ENCODE data around the gene RAB32.
"Not testable (repeated sequence)": the region's sequence is repeated elsewhere in the genome, so short reads cannot be mapped to it uniquely, and the experiment has no call there.

The RAB32 gene

DNA sequence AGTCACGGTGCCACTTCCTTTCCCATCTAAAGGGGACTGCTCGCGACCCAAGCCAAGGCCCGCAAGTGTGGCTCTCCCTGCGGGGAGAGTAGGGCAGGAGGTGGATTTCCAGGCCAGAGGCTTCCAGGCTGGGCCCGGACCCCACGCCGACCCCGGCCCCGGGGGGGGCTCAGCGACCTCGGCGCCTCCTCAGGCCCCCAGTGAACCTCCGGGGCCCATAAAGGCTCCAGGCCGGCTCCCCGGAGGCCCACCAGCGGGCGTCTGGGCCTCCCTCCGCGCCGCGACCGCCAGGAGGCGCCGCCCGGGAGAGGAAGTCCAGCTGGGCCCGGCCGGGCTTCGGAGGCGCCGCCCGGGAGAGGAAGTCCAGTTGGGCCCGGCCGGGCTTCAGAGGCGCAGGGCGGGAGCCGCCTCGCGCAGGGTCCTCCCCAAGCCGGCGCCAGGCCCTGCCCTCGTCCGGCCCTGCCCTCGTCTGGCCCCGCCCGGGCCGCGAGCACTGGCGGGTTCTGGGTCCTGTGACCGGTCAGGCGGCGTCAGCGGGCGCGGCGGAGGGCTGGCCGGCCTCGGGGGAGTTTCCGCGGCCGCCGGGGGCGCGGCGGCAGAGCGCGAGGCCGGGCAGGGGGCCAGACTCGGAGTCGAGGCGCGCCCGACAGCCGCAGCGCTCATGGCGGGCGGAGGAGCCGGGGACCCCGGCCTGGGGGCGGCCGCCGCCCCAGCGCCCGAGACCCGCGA is at the start of gene RAB32:
TSS of gene RAB32 (plus strand) at position 623 of the 729 bp plus-strand sequence. CDS start at position 662, 39 bp downstream.
- peak in 2 of 3 experiments; percentile 54 to 55 for DNase-seq

DNA sequence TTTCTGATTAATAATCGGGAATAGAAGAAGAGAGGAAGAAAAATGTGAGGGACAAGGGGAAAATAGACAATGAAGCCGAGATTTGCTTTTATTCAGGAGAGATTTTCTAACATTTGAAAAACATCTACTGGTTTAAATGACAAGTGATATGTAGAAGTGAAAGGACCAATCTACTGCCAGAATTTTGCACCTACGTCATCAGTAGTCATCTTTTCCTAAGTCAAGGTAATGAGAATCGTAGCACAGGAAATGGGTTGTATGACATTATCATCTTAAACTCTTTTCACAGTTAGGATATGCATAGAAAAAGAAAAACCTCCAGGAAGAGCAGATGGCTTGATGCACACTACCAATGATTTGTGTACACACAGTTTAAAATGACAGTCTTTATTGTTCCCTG is 45.3 kb upstream of the RAB32 start:
- peak in 1 of 3 experiments; percentile 77 for DNase-seq

DNA sequence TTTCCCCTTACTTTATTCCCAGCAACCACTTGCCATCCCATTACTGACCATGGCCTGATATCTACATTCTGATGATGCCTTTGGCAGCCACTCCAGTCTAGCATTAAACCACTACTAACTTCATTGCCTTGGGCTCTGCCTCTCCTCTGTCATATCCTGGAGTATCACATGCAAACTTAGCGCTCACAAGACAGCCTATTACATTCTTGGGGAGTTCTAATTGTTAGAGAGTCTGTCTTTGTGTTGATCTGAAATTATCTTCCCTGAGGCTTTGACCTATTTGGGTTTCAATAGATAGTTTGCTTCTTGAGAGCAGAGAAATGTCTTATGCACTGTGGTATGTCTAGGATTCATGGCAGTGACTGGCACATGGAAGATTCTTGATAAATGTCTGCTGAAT is 40.5 kb upstream of the RAB32 start:
- DNase-seq, result no peak

DNA sequence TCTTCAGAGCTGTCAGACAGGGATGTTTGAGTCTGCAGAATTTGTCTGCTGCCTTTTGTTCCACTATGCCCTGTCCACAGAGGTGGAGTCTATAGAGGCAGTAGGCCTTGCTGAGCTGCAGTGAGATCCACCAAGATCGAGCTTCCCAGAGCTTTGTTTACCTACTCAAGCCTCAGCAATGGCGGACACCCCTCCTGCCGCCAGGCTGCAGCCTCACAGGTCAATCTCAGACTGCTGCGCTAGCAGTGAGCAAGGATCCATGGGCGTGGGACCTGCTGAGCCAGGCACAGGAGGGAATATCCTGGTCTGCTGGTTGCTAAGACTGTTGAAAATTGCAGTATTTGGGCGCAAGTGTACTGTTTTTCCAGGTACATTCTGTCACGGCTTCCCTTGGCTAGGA is 28.4 kb upstream of the RAB32 start:
- DNase-seq, result no peak

DNA sequence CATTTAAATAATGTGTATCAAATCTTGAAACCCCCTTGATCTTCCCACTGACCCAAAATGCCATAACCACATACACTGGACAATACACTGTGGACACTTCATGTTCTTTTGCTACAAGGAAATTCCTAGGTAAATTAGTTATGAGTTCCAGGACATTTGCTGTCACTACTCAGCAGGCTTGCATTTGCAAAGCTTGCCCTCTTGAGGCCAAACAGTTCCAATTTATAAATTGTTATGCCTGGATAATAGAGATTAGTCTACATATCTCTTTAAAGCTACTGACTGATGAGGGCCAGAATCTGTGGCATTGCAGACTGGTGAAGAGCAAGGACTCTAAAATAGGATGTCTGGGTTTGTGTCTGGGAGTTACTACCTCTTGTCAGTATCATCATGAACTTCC is 17.4 kb upstream of the RAB32 start:
- peak in 1 of 3 experiments; percentile 55 for DNase-seq

DNA sequence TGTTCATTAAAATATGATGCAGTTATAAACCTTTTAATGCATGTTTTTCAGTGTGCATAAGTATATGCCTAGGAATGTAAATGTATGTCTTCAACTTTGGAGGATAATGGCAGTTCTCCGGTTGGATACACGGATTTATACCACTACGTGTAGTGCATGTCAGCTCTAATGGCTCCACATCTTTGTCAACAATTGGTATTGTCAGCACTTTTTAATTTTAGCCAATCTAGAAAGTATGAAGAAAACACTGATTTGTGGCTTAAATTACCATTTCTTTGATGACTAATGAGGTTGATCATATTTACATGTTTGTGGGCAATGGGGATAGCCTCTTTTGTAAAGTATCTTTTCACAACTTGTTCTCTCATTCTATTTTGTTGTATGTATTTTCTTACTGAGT is 10.9 kb upstream of the RAB32 start:
- no peak for DNase-seq

DNA sequence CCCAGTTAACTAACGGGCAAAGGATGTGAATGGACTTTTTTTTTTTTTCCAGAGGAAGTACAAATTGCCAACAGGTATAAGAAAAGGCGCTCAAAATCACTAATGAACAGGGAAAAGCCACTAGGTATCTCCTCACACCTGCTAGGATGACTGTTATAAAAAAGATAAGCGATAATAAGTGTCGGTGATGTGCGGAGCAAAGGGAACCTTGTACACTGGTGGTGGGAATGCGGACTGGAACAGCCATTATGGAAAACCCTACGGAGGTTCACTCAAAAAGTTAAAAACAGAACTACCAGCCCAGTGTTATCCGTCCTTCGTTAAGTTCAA is 787 bp upstream of the RAB32 start:
- DNase-seq, result no peak

DNA sequence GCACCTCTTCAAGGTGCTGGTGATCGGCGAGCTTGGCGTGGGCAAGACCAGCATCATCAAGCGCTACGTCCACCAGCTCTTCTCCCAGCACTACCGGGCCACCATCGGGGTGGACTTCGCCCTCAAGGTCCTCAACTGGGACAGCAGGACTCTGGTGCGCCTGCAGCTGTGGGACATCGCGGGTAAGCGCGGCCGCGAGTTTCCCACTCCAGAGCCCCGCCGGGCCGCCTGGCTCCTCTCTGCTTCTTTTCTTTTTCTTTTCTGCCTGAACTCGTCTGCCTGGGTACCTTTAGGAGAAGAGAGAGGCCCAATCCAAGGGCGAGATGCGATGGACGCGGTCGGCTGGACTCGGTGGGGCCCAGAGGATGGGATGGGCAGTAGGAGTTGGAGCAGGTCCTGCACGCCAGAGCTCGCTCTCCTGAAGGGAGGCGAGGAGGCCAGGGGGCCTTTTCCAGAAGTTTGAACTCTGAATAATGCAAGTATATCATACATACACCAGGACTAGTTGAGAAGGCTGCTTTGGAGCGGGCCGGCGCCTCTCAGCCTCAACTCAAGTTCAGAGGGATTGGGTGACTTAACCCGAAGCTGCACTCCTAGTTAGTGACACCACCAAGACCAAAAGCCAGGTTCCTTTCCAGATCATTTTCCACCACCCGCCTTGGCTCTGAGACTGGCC is 445 bp downstream of the RAB32 start:
- DNase-seq, result peak in 1 of 3 experiments; percentile 50

DNA sequence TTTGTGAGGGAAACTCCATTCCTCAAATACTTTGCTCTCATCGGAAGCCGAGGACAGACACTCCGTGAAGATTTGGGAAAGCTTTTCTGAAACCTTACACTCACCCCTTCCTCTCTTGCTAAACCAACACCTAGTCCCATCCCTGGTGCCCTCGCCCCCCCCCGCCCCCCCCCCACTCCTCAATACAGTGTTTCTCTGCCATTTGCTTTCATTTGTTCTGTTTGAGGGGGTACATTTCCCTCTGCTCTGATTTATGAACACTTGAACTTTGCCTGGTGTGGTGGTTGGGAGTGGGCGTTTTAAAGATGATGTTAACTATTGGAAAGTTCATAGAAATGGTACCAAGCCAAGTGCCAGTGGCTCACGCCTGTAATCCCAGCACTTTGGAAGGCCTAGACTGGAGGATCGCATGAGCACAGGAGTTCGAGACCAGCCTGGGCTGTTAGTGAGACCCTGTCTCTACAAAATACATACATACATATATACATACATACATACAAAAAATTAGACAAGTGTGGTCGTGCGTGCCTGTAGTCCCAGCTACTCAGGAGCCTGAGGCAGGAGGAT is 1.1 kb downstream of the RAB32 start:
- no peak for DNase-seq

DNA sequence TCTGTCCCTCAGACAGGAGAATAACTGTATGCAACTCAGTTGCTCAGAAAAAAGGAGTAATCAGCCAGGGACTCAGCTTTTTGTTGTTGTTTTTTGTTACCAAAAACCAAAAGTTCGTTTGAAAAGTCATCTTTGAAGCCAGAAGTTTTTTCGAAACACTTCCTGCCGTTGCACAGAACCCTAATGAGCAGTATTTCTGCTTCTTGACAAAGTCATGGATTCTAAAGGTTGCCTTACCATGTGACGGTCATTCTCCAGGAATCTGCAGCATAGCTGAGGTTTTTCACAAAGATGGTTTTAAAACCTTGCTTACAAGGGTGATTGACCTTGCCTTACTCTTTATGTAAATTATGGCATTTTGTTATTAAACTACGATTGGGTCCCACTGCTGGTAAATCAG is 1.9 kb downstream of the RAB32 start:
- DNase-seq, result no peak

DNA sequence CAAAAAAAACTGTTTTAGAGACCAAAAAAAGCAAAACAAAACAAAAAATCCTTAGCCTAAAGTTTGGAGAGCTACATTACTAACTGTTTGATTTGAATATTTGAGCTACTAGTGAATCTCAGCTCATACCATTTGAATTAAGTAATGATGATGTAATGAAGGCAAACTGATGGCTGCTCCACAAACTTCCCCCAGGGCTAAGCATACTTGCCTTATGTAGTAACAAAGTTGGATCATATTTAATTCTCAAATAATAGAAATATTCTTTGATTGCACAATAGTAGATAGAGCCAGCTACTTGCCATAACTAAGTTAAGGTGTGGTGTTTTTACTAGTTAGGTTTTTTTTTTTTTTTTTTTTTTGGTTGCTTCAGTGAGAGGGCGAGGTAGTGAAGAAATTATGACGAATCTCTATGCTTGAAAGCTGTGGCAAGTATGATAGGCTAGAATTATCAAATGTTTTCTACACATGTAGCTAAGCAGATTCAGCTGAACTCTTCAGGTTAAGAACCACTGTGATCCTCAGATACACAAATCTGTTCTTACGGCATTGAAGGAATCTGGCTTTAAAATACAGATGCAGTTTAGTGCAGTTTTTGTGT is 2.9 kb downstream of the RAB32 start:
- no peak for DNase-seq

DNA sequence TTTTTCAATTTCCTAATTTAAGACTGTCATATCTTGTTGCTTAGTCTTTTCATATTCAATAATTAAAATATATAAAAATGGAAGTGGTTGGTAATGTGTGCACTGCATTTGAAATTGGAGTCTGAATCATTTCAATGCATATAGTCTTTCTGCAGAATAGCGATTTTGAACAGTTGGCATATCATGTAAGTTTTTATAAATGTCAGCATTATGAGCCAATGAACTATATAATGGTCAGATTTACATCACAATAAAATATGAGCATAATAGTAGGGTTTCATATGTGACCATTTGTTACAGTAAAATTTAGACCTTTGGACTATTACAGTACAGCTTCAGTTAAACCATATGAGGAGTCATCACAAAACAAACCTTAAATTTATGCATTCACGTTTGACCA is 4.3 kb downstream of the RAB32 start:
- no peak for DNase-seq

DNA sequence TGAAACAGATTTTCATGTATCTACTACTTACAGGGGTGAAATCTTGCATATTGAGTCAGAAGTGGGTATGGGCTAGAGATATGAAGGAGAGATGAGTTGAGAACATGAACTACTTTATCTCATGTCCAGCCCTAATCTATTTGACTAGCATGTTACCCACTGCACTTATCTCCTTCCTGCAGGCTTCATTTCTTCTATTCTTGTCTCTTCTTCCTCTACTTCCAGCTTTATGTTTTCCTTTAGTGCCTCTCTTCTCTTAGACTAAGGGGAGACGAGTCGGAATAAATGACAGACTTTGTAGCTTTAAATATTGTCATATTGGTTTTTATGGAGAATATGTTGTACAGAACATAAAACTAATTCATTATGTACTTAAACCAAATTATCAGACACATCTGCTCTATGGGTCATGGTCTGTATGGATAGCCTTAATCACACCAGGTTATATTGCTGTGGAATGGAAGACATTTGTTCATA is 5.3 kb downstream of the RAB32 start:
- no peak for DNase-seq

DNA sequence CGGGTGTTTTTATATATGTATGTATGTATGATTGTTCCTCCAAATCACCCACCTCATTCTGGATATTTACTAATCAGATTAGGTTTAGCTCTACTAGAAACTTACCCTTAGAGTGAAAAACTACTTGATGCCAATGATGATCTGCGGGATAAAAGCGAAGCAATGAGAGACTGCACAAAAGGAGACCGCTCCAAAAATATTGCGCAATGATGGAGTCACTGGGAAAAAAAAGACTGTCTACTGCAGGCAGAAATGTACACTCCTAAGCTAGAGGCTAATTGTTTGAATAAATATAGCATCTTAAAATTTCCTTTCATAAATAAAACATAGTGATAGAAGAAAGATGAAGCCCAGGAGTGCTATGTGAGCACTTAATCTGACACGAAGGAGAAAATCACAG is 7.3 kb downstream of the RAB32 start:
- no peak for DNase-seq

DNA sequence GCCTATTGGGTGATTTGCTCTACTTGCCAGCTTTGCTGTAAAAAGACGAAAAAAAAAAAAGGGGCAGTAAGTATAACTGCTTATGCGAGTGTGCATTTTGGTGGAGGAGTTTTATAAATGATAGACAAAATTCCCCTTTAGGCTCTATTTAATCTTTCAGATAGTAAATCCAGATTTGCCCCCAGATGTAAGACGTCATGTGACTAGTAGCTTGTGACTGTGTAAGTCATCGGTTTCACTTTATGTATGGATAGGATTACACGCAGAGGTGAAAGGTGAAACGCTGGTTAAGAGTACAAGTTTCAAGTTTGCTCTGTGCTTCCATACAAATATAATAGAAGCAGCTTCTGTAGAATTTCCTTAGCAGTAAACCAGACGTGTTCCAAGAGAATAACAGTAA is 7.9 kb downstream of the RAB32 start:
- no peak for DNase-seq

DNA sequence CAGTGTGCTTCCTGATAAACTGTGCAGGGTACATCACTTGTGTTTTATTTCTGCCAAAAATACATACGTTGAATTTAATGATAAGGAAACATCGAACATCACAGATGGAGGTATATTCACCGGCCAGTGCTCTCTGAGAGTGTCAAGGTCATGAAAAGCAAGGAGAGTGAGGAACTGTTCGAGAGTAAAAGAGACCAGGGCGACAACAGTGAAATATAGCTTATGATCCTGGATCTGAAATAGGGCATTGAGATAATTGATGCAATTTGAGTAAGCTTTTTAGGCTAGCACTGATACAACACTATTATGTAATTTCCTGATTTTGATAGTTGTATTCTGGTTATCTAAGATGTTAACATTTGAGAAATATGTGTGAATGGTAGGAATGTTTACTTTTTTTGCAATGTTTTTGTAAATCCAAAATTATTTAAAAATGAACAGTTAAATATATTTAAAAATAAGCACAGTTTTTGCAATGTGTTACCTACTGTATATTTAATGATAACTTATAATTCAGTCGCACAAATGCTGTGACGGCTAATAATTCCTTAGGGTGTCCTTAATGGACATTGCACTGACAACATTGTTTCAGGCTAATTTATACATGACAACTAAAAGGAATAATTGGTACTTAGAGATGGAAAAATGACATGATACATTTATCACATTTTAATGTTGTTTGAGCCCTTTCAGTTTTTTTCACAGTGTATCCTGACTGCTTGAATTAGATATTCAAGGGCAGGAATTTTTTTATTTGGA is 9.9 kb downstream of the RAB32 start:
- DNase-seq, result peak in 2 of 3 experiments; percentile 44 to 88

DNA sequence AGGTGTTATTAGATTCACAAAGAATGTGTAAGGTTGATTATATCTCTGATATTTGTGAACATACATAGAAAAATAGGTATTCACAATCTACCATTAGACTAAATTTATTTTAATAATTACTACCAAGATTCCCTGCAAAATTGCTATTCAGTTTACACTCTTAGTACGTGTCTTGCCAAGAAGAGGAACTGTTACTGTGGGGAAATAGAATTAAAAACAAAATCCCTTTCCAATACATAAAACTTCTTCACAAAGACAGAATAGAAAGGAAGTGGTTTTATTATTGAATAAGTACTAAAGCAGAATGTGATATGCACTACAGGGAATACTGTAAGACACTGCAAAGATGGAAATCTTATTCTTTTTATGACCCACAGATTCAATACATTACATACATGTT is 17.0 kb downstream of the RAB32 start:
- DNase-seq, result no peak

DNA sequence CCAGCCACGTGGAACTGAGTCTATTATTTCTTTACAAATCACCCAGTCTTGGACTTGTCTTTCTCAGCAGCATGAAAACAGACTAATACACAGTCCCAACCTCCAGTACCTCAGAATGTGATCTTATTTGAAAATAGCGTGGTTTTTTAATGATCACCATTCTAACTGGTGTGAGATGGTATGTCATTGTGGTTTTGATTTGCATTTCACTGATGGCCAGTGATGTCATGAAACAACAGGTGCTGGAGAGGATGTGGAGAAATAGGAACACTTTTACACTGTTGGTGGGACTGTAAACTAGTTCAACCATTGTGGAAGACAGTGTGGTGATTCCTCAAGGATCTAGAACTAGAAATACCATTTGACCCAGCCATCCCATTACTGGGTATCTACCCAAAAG is 23.0 kb downstream of the RAB32 start:
- not testable (repeated sequence) for DNase-seq

DNA sequence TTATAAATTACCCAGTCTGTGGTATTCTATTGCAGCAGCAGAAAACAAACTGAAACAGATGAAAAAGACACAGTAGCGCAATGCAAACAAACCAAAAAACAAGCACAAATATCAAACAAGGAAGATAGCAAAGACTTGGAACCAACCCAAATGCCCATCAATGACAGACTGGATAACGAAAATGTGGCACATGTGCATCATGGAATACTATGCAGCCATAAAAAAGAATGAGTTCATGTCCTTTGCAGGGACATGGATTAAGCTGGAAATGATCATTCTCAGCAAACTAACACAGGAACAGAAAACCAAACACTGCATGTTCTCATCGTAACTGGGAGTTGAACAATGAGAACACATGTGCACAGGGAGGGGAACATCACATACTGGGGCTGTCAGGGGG is 25.0 kb downstream of the RAB32 start:
- not testable (repeated sequence) for DNase-seq

DNA sequence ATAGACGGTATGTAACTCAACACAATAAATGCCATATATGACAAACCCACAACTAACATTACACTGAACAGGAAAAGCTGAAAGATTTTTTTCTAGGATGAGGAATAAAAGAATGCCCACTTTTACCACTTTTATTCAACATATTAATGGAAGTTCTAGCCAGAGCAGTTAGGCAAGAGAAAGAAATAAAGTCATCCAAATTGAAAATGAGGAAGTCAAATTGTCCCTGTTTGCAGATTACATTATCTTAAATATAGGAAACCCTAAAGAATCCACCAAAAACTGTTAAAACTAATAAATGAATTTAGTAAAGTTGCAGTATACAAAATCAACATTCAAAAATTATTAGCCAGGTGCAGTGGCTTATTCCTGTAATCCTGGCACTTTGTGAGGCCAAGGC is 30.6 kb downstream of the RAB32 start:
- DNase-seq, result no peak

DNA sequence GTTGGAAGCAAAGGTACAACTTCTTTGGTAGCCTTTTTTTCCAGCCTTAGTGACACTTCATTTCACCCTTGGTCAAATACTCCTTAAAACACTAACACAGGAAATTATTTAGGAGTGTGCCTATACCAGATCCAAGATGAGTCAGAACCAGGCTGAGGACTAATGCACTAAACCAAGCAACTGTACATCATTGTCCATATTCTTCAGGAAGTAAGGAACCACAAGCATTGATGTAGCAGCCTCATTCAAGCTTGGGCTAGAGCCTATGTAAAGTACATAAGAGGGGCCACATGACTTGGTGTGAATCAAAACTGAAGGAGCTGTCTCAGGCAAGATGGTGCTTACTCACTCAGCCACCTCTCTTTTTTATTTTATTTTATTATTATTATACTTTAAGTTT is 34.4 kb downstream of the RAB32 start:
- no peak for DNase-seq

DNA sequence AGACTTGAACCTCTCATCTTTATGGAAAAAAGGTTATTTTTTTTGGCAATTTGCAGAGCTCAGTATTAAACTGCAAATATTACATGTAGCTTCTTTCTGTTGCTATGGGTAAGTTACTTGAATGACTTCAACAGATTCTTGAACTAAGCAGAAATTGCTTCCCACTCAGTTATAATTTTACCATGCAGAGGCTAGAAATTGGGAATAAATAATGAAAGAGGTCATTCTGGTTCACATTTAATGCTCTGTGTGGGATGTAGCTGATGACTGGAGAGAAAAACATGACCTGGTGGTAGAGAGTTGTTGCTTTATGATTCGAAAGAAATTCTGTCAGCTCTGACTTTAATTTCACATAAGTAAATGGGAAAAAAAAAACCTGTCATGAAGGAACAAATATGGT is 38.3 kb downstream of the RAB32 start:
- DNase-seq, result no peak

DNA sequence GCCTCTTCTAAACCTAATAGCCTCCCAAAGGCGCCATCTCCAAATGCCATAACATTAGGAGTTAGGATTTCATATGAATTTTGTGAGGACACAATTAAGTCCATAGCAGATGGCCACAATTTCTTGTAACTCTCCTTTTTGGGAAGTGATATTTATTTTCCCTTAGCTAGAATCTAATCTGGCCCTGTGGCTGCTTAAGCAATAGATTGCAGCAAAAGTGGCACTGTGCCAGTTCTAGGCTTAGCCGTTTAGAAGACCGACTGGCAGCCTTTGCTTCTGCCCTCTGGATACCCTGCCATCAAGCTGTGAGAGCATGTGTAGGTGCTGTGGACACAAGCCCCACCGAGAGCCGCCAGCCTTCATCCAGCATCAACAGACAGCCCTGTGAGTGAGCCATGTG is 39.2 kb downstream of the RAB32 start:
- DNase-seq, result no peak

Data from NCI-H1417 (cell line).